HG02571 (cell line): ENCODE results near the gene CDKAL1.
"Not testable (repeated sequence)": the region's sequence is repeated elsewhere in the genome, so short reads cannot be mapped to it uniquely, and the experiment has no call there.

ENCODE experiments used
- ATAC-seq: cut with Tn5 transposase; IDR thresholded peaks from one replicate; pipeline ENCODE4 v1.9.1; 2021; ENCODE audit warnings: mild to moderate bottlenecking, moderate library complexity; ENCODE audit not compliant: unreplicated experiment

Gene CDKAL1

GRCh38 chr6:21049148-21049547 is 514.9 kb downstream of the CDKAL1 start:
- ATAC-seq: no peak

GRCh38 chr6:21049572-21049971 is 515.3 kb downstream of the CDKAL1 start:
- ATAC-seq: no peak

- no peak for ATAC-seq
Observed at GRCh38 chr6:21050935-21051334, 516.7 kb downstream of the CDKAL1 start.

- ATAC-seq: no peak
Observed at GRCh38 chr6:21051777-21052176, 517.5 kb downstream of the CDKAL1 start.

GRCh38 chr6:21053612-21054011 is 519.4 kb downstream of the CDKAL1 start:
- ATAC-seq: no peak

- not testable (repeated sequence) for ATAC-seq
Observed at GRCh38 chr6:21055480-21055879, 521.2 kb downstream of the CDKAL1 start.

GRCh38 chr6:21061892-21062291 is 527.6 kb downstream of the CDKAL1 start:
- no peak for ATAC-seq

GRCh38 chr6:21064756-21065340 is 530.6 kb downstream of the CDKAL1 start:
- no peak for ATAC-seq

- ATAC-seq: no peak
Observed at GRCh38 chr6:21067521-21067920, 533.3 kb downstream of the CDKAL1 start.

GRCh38 chr6:21070620-21071019 is 536.4 kb downstream of the CDKAL1 start:
- ATAC-seq: no peak

GRCh38 chr6:21071780-21072468 is 537.7 kb downstream of the CDKAL1 start:
- ATAC-seq: no peak

GRCh38 chr6:21073318-21073839 is 539.1 kb downstream of the CDKAL1 start:
- ATAC-seq: no peak

GRCh38 chr6:21074484-21074883 is 540.2 kb downstream of the CDKAL1 start:
- no peak for ATAC-seq

GRCh38 chr6:21075986-21076385 is 541.7 kb downstream of the CDKAL1 start:
- ATAC-seq: no peak

- no peak for ATAC-seq
Observed at GRCh38 chr6:21078497-21078896, 544.2 kb downstream of the CDKAL1 start.

- no peak for ATAC-seq
Observed at GRCh38 chr6:21079468-21080048, 545.3 kb downstream of the CDKAL1 start.

GRCh38 chr6:21080221-21080620 is 546.0 kb downstream of the CDKAL1 start:
- ATAC-seq: no peak

- ATAC-seq: no peak
Observed at GRCh38 chr6:21082091-21082490, 547.8 kb downstream of the CDKAL1 start.

GRCh38 chr6:21083708-21084107 is 549.5 kb downstream of the CDKAL1 start:
- ATAC-seq: no peak

- no peak for ATAC-seq
Observed at GRCh38 chr6:21084656-21085055, 550.4 kb downstream of the CDKAL1 start.

GRCh38 chr6:21085211-21085610 is 551.0 kb downstream of the CDKAL1 start:
- ATAC-seq: no peak

GRCh38 chr6:21085643-21086042 is 551.4 kb downstream of the CDKAL1 start:
- no peak for ATAC-seq
